Neural cell (in vitro differentiated cells): ENCODE results near the gene FLT3. TPM values are rescaled to one million over a fixed set of nuclear protein-coding genes. Genes with fewer than 3 reads are reported as not detected.

Experiments
- H2AFZ ChIP-seq: fragments of 200-600, 300-800 bp; sonication (generic), shearing (Covaris generic); 2 replicates; pipeline ENCODE4 v1.6.0; 2014; ENCODE audit warnings: low read depth, mild to moderate bottlenecking, antibody characterized with exemption, low read length, moderate library complexity
- H3F3A ChIP-seq: fragments of 200-600 bp; shearing (Covaris generic); 2 replicates; pipeline ENCODE4 v1.6.1; 2016; ENCODE audit warnings: mild to moderate bottlenecking, moderate library complexity, mixed read lengths, antibody characterized with exemption, low read length; ENCODE audit not compliant: insufficient read depth, poor library complexity, severe bottlenecking
- H3K27ac ChIP-seq: fragments of 200-600, 300-800 bp; sonication (generic), shearing (Covaris generic); 2 replicates; pipeline ENCODE4 v1.5.1; 2014; ENCODE audit warnings: mild to moderate bottlenecking, low read length, moderate library complexity
- H3K27me3 ChIP-seq: fragments of 300-800, 200-600 bp; sonication (generic), shearing (Covaris generic); 2 replicates; pipeline ENCODE4 v1.6.0; 2014; ENCODE audit warnings: mild to moderate bottlenecking, low read depth, low read length, moderate library complexity; ENCODE audit not compliant: insufficient read depth
- H3K36me3 ChIP-seq: fragments of 300-800, 200-600 bp; sonication (generic), shearing (Covaris generic); 2 replicates; pipeline ENCODE4 v1.5.1; 2014; ENCODE audit warnings: mild to moderate bottlenecking, antibody characterized with exemption, low read length, moderate library complexity; ENCODE audit not compliant: insufficient read depth
- H3K4me2 ChIP-seq: fragments of 300-800, 200-600 bp; sonication (generic), shearing (Covaris generic); 2 replicates; pipeline ENCODE4 v1.6.0; 2014; ENCODE audit warnings: mild to moderate bottlenecking, low read length
- H3K4me3 ChIP-seq: fragments of 300-800, 200-600 bp; sonication (generic), shearing (Covaris generic); 2 replicates; pipeline ENCODE4 v1.5.1; 2014; ENCODE audit warnings: mild to moderate bottlenecking, low read length, moderate library complexity
- H3K79me2 ChIP-seq: fragments of 200-600 bp; shearing (Covaris generic); replicated peaks from 2 replicates; pipeline ENCODE4 v1.6.0; 2014; ENCODE audit warnings: mild to moderate bottlenecking, low read length, moderate library complexity; ENCODE audit not compliant: insufficient read depth
- H3K9ac ChIP-seq: fragments of 300-800, 200-600 bp; sonication (generic), shearing (Covaris generic); 2 replicates; pipeline ENCODE4 v1.6.1; 2016; ENCODE audit warnings: mild to moderate bottlenecking, low read length, mixed read lengths
- H3K9me2 ChIP-seq: fragments of 200-600 bp; shearing (Covaris generic); 2 replicates; pipeline ENCODE4 v1.6.1; 2016; ENCODE audit warnings: mild to moderate bottlenecking, low read length, mixed read lengths; ENCODE audit not compliant: insufficient read depth
- H3K9me3 ChIP-seq: fragments of 200-600, 300-800 bp; sonication (generic), shearing (Covaris generic); 2 replicates; pipeline ENCODE4 v1.6.1; 2016; ENCODE audit warnings: mild to moderate bottlenecking, mixed run types, low read length, moderate library complexity, mixed read lengths
- H4K20me1 ChIP-seq: fragments of 200-600 bp; shearing (Covaris generic); 2 replicates; pipeline ENCODE4 v1.6.1; 2016; ENCODE audit warnings: mild to moderate bottlenecking, mixed run types; ENCODE audit not compliant: insufficient read depth
- EP300 ChIP-seq: fragments of 450-650 bp; conservative IDR thresholded peaks from 2 replicates; pipeline ENCODE4 v1.6.1; 2014; ENCODE audit warnings: antibody characterized with exemption, mild to moderate bottlenecking, moderate library complexity; ENCODE audit not compliant: poor library complexity, severe bottlenecking
- EZH2 ChIP-seq: fragments of 200-600, 300-800 bp; shearing (Covaris generic), sonication (generic); IDR thresholded peaks from 2 replicates; pipeline ENCODE4 v1.6.1; 2014; ENCODE audit warnings: antibody characterized with exemption, low read length, borderline replicate concordance, mild to moderate bottlenecking; ENCODE audit not compliant: insufficient read depth, poor library complexity, severe bottlenecking
- MXI1 ChIP-seq: fragments of 450-650 bp; conservative IDR thresholded peaks from 2 replicates; pipeline ENCODE4 v1.6.1; 2014; ENCODE audit warnings: antibody characterized with exemption, mild to moderate bottlenecking; ENCODE audit not compliant: poor library complexity, severe bottlenecking
- POLR2AphosphoS5 ChIP-seq: IDR thresholded peaks from 2 replicates; pipeline ENCODE4 v1.6.1; 2012
- RAD21 ChIP-seq: fragments of 450-650 bp; conservative IDR thresholded peaks from 2 replicates; pipeline ENCODE4 v1.6.1; 2014; ENCODE audit warnings: antibody characterized with exemption, mild to moderate bottlenecking, moderate library complexity
- SMC3 ChIP-seq: fragments of 450-650 bp; conservative IDR thresholded peaks from 2 replicates; pipeline ENCODE4 v1.6.1; 2014; ENCODE audit warnings: antibody characterized with exemption, mild to moderate bottlenecking, moderate library complexity; ENCODE audit not compliant: poor library complexity
- TAF1 ChIP-seq: IDR thresholded peaks from 2 replicates; pipeline ENCODE4 v1.6.1; 2012; ENCODE audit warnings: low read depth
- polyA plus RNA-seq: library from polyadenylated mRNA; depleted of rRNA; stranded (reverse); fragments of >200 nt; gene quantifications from 2 replicates; pipeline ENCODE4 v1.2.3, GENCODE V29; 2014
- TF ChIP-seq, protein P1 (sequence below): IDR thresholded peaks from 2 replicates; pipeline ENCODE4 v1.6.1; 2012; ENCODE audit warnings: borderline replicate concordance
- TF ChIP-seq, protein P2 (sequence below): fragments of 450-650 bp; IDR thresholded peaks from 2 replicates; pipeline ENCODE4 v1.5.1; 2014; ENCODE audit warnings: antibody characterized with exemption, mild to moderate bottlenecking, moderate library complexity; ENCODE audit not compliant: poor library complexity, severe bottlenecking

The FLT3 gene
- polyA plus RNA-seq, 1 donor from 2014 or later = 0.41 TPM

DNA sequence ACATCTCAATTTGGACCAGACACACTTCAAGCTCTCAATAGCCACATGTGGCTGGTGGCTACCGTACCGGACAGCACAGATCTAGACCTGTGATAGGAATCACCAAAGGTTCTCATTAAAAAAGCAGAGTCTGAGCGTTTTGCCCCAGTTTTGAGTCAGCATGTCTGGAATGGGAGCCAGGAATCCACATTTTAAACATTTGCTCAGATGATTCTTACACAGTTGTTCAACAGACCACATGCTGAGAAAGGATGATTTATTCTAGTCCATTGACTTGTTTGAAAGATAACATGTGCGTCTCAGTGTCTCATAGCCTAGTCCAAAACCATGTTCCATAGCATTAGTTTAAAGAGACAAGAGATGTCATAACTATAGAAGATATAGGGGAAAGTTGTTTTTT is 53.4 kb downstream of the FLT3 start:
- Histone ChIP-seq H3K4me2 (no peak overlapping the region), H3K27ac (no peak overlapping the region)

DNA sequence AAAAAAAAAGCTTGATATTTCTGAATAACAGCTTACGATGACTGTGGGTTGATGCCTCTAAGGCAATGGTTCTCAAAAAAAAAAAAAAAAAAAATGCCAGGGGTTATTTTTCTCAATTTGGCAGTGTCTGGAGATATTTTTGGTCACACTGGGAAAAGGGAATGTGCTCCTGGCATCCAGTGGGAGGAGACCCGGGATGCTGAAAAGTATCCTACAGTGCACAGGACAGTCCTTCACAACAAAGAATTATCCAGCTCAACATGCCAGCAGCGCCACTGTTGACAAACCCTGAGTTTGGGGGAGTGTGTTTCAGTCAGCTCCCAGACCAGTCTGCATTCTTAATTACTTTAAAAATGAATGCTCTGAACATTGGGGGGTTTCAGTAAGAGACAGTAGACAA is 54.5 kb downstream of the FLT3 start:
- no peak overlapping the region for H3K4me3 ChIP-seq
- no peak overlapping the region for H3K4me2 ChIP-seq
- no peak overlapping the region for H3K27ac ChIP-seq
- no peaks in the 10 kb centered on the region for H3K36me3 ChIP-seq
- H3F3A ChIP-seq = no peaks in the 10 kb centered on the region
- H3K9ac ChIP-seq = no peak overlapping the region
- no peaks in the 10 kb centered on the region for H3K9me3 ChIP-seq
- no peak for TF ChIP-seq SMC3
- no peak for TF ChIP-seq EP300
- no peak for TF ChIP-seq POLR2AphosphoS5
- no peak for TF ChIP-seq TAF1
- no peak for TF ChIP-seq EZH2
- no peak for TF ChIP-seq RAD21
- TF ChIP-seq, protein P1, sequence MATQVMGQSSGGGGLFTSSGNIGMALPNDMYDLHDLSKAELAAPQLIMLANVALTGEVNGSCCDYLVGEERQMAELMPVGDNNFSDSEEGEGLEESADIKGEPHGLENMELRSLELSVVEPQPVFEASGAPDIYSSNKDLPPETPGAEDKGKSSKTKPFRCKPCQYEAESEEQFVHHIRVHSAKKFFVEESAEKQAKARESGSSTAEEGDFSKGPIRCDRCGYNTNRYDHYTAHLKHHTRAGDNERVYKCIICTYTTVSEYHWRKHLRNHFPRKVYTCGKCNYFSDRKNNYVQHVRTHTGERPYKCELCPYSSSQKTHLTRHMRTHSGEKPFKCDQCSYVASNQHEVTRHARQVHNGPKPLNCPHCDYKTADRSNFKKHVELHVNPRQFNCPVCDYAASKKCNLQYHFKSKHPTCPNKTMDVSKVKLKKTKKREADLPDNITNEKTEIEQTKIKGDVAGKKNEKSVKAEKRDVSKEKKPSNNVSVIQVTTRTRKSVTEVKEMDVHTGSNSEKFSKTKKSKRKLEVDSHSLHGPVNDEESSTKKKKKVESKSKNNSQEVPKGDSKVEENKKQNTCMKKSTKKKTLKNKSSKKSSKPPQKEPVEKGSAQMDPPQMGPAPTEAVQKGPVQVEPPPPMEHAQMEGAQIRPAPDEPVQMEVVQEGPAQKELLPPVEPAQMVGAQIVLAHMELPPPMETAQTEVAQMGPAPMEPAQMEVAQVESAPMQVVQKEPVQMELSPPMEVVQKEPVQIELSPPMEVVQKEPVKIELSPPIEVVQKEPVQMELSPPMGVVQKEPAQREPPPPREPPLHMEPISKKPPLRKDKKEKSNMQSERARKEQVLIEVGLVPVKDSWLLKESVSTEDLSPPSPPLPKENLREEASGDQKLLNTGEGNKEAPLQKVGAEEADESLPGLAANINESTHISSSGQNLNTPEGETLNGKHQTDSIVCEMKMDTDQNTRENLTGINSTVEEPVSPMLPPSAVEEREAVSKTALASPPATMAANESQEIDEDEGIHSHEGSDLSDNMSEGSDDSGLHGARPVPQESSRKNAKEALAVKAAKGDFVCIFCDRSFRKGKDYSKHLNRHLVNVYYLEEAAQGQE = no peak
- TF ChIP-seq, protein P2, sequence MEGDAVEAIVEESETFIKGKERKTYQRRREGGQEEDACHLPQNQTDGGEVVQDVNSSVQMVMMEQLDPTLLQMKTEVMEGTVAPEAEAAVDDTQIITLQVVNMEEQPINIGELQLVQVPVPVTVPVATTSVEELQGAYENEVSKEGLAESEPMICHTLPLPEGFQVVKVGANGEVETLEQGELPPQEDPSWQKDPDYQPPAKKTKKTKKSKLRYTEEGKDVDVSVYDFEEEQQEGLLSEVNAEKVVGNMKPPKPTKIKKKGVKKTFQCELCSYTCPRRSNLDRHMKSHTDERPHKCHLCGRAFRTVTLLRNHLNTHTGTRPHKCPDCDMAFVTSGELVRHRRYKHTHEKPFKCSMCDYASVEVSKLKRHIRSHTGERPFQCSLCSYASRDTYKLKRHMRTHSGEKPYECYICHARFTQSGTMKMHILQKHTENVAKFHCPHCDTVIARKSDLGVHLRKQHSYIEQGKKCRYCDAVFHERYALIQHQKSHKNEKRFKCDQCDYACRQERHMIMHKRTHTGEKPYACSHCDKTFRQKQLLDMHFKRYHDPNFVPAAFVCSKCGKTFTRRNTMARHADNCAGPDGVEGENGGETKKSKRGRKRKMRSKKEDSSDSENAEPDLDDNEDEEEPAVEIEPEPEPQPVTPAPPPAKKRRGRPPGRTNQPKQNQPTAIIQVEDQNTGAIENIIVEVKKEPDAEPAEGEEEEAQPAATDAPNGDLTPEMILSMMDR = no peak
- TF ChIP-seq MXI1 = no peak
- H3K27me3 ChIP-seq = no peaks in the 10 kb centered on the region
- H4K20me1 ChIP-seq = no peaks in the 10 kb centered on the region
- H3K79me2 ChIP-seq = no peaks in the 10 kb centered on the region
- H2AFZ ChIP-seq = no peak overlapping the region
- H3K9me2 ChIP-seq = no peaks in the 10 kb centered on the region

More for the DNA sequence above, 53.4 kb downstream of the FLT3 start:
- no peaks in the 10 kb centered on the region for H3K36me3 ChIP-seq
- TF ChIP-seq EP300 = no peak
- TF ChIP-seq, protein P1 = no peak
- TF ChIP-seq SMC3 = no peak
- no peak for TF ChIP-seq MXI1
- no peaks in the 10 kb centered on the region for H3K27me3 ChIP-seq
- H3K9me3 ChIP-seq = no peaks in the 10 kb centered on the region
- H4K20me1 ChIP-seq = no peaks in the 10 kb centered on the region
- no peak overlapping the region for H3K4me3 ChIP-seq
- no peak overlapping the region for H2AFZ ChIP-seq
- H3F3A ChIP-seq = no peaks in the 10 kb centered on the region
- no peaks in the 10 kb centered on the region for H3K79me2 ChIP-seq
- H3K9me2 ChIP-seq = no peaks in the 10 kb centered on the region
- H3K9ac ChIP-seq = no peak overlapping the region
